PC-3 (cell line): Measurements from ENCODE around the gene RIOK2.

Experiments
- EZH2phosphoT487 ChIP-seq: fragments of 300-600 bp; sonication (generic); IDR thresholded peaks from 2 replicates; pipeline ENCODE4 v1.6.1; 2018; ENCODE audit warnings: mild to moderate bottlenecking, antibody characterized with exemption, low read length, borderline replicate concordance
- TF ChIP-seq, protein P1 (sequence below): fragments of 300-600 bp; sonication (generic); conservative IDR thresholded peaks from 2 replicates; pipeline ENCODE4 v1.5.1; 2017; ENCODE audit warnings: antibody characterized with exemption, low read depth, mild to moderate bottlenecking, low read length

- TF ChIP-seq, protein P1, sequence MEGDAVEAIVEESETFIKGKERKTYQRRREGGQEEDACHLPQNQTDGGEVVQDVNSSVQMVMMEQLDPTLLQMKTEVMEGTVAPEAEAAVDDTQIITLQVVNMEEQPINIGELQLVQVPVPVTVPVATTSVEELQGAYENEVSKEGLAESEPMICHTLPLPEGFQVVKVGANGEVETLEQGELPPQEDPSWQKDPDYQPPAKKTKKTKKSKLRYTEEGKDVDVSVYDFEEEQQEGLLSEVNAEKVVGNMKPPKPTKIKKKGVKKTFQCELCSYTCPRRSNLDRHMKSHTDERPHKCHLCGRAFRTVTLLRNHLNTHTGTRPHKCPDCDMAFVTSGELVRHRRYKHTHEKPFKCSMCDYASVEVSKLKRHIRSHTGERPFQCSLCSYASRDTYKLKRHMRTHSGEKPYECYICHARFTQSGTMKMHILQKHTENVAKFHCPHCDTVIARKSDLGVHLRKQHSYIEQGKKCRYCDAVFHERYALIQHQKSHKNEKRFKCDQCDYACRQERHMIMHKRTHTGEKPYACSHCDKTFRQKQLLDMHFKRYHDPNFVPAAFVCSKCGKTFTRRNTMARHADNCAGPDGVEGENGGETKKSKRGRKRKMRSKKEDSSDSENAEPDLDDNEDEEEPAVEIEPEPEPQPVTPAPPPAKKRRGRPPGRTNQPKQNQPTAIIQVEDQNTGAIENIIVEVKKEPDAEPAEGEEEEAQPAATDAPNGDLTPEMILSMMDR: no peak
- no peak for TF ChIP-seq EZH2phosphoT487
Observed at GRCh38 chr5:97225222-97225621, 42.2 kb upstream of the RIOK2 start.
